Measurements from ENCODE around the gene GVQW3. TPM values are rescaled to one million over a fixed set of nuclear protein-coding genes. Genes with fewer than 3 reads are reported as not detected.

GVQW3 gene
- polyA plus RNA-seq, 1 experiment = 1.2 TPM

DNA sequence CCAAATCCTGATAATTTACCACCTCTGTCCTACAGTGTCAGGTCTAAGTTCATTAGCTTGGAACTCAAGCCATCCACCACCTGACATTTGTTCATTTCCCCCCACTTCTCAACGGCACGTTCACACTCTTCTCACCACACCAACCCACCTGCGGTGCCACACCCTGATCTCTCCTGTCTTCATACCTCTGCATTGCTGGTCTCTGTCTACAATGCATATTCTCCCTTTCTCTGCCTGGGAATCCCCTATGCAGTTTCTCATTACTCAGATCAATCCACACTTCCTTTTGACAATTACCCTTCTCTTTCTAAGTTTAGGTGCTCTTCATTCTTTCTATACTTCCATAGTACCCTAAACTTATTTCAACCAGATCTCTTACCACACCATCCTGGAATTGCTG, 43.3 kb downstream of the GVQW3 start:
- Histone ChIP-seq H3K27me3 (ENCODE audit: control insufficient read depth, insufficient read depth, low read length) (peaks cover 10% of the 10 kb centered on the region), H3K36me3 (ENCODE audit: control insufficient read depth, insufficient read depth, low read length) (no peaks in the 10 kb centered on the region), H3K4me3 (ENCODE audit: low read depth, low read length) (no peak overlapping the region)
- ChIA-PET CTCF (no interaction called here), POLR2A (no interaction called here)
- no peak for DNase-seq (ENCODE audit: low read depth)
- TF ChIP-seq, protein P1, sequence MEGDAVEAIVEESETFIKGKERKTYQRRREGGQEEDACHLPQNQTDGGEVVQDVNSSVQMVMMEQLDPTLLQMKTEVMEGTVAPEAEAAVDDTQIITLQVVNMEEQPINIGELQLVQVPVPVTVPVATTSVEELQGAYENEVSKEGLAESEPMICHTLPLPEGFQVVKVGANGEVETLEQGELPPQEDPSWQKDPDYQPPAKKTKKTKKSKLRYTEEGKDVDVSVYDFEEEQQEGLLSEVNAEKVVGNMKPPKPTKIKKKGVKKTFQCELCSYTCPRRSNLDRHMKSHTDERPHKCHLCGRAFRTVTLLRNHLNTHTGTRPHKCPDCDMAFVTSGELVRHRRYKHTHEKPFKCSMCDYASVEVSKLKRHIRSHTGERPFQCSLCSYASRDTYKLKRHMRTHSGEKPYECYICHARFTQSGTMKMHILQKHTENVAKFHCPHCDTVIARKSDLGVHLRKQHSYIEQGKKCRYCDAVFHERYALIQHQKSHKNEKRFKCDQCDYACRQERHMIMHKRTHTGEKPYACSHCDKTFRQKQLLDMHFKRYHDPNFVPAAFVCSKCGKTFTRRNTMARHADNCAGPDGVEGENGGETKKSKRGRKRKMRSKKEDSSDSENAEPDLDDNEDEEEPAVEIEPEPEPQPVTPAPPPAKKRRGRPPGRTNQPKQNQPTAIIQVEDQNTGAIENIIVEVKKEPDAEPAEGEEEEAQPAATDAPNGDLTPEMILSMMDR (IDR thresholded peaks at IDR 0.05; ENCODE audit: insufficient read depth, low read depth, low read length) = no peak

DNA sequence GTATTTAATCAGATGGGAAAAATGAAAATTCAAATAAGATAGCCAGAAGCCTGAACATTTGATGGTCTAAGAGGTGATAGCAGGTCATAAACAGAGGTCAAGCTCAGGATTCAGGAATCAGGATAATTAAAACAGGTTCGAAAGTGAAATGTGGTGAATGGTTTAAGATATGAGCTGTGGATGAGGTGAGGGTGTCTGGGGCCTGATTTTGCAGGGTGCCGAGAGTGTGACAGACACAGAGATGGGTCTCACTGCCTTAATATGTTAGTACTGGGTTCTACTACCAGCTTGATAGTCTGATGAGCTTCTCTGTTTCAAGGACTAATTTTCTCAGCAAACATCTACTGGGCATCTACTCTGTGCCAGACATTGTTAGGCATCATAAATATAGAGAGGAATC, 43.8 kb downstream of the GVQW3 start:
- ChIA-PET CTCF (interaction anchor here (0.7 kb wide), 1 partner anchor 20 kb away, joined by 3 read pairs; no protein-coding TSS in a partner anchor), POLR2A (no interaction called here)
- TF ChIP-seq, protein P1 (IDR thresholded peaks at IDR 0.05; ENCODE audit: insufficient read depth, low read depth, low read length) = no peak
- peaks cover 10% of the 10 kb centered on the region for H3K27me3 ChIP-seq (ENCODE audit: control insufficient read depth, insufficient read depth, low read length)
- DNase-seq (ENCODE audit: low read depth) = no peak
- H3K4me3 ChIP-seq (ENCODE audit: low read depth, low read length) = no peak overlapping the region
- H3K36me3 ChIP-seq (ENCODE audit: control insufficient read depth, insufficient read depth, low read length) = no peaks in the 10 kb centered on the region

DNA sequence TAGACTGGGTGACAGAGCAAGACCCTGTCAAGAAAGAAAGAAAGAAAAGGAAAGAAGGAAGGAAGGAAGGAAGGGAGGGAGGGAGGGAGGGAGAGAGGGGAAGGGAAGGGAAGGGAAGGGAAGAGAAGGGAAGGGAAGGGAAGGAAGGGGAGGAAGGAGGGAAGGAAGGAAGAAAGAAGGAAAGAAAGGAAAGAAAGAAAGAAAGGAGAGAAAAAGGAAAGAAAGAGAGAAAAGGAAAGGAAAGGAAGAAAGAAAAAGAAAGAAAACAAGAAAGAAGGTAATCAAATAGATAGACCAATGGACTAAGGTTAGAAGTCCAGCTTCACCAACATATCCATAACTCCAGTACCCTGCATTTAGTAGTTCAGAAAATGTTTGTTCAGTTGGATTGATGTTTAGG, 45.5 kb downstream of the GVQW3 start:
- TF ChIP-seq, protein P1 (IDR thresholded peaks at IDR 0.05; ENCODE audit: insufficient read depth, low read depth, low read length) = no peak
- no peak overlapping the region for H3K4me3 ChIP-seq (ENCODE audit: low read depth, low read length)
- no peak for DNase-seq (ENCODE audit: low read depth)
- H3K36me3 ChIP-seq (ENCODE audit: control insufficient read depth, insufficient read depth, low read length) = no peaks in the 10 kb centered on the region
- CTCF ChIA-PET = no interaction called here
- H3K27me3 ChIP-seq (ENCODE audit: control insufficient read depth, insufficient read depth, low read length) = peaks cover 8% of the 10 kb centered on the region
- POLR2A ChIA-PET = no interaction called here

DNA sequence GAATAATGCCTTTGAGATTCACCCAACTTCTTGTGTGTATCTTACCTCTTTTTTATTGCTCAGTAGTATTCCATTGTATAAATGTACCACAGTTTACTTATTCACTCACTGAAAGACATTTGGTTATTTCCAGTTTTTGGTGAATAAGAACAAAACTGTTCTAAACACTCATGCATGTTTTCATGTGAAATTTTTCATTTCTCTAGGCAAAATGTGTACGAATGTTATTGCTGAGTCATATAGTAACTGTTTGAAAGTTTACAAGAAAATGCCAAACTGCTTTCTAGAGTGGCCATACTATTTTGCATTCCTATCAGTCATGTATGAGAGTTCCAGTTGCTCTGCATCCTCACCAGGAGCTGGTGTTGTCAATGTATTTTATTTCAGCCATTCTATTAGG, 54.9 kb downstream of the GVQW3 start:
- ChIA-PET POLR2A (no interaction called here), CTCF (no interaction called here)
- no peak for DNase-seq (ENCODE audit: low read depth)

DNA sequence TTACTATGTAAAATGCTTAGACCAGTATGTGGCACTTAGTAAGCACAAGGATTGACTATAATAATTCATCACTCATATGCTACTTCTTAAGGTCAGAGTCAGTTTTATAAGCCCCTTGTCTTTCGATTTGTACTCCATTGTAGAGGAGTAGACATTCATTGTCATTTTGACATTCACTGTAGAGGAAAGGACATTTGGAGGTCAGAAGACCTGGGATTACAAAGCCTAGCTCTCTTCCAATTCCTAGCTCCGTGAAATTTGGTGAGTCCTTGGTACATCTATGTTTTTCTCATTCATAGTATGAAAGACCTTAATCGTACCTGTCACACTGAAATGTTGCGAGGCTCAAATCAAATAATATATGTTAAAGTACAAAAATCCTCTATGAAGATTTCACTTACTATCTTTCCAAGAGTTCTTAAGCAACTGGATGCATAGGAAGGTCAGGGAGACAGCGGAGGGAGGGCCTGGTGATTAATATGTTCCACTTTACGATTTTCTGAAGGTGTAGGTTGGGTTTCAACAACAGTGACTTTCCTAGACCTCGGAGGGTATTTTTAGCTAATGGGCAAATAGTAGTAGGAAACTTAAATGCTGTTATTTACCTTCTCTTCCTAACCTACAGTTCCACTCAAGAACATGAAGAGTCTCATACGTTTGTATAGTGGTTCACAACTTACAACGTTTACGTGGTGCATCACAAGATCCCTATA, 62.3 kb downstream of the GVQW3 start:
- peak overlapping the region; percentile 85 for H3K4me3 ChIP-seq (ENCODE audit: low read depth, low read length)

More for the DNA sequence above, 54.9 kb downstream of the GVQW3 start:
- Histone ChIP-seq H3K36me3 (ENCODE audit: control insufficient read depth, insufficient read depth, low read length) (no peaks in the 10 kb centered on the region; the same call in 1 of the 2 replicates), H3K4me3 (ENCODE audit: low read depth, low read length) (no peak overlapping the region), H3K27me3 (ENCODE audit: control insufficient read depth, insufficient read depth, low read length) (no peaks in the 10 kb centered on the region; the same call in 1 of the 2 replicates)
- TF ChIP-seq, protein P1 (IDR thresholded peaks at IDR 0.05; ENCODE audit: insufficient read depth, low read depth, low read length) = no peak

More for the DNA sequence above, 62.3 kb downstream of the GVQW3 start:
- ChIA-PET POLR2A (no interaction called here), CTCF (interaction anchor here (1.2 to 1.6 kb wide), 2 partner anchors 15 to 23 kb away, joined by 3 read pairs; no protein-coding TSS in a partner anchor)
- TF ChIP-seq, protein P1 (IDR thresholded peaks at IDR 0.05; ENCODE audit: insufficient read depth, low read depth, low read length) = no peak
- Histone ChIP-seq H3K27me3 (ENCODE audit: control insufficient read depth, insufficient read depth, low read length) (no peaks in the 10 kb centered on the region), H3K36me3 (ENCODE audit: control insufficient read depth, insufficient read depth, low read length) (no peaks in the 10 kb centered on the region; the same call in 1 of the 2 replicates)
- DNase-seq (ENCODE audit: low read depth) = no peak
